Subcutaneous abdominal adipose tissue (tissue), 5 donors: ENCODE data around the gene LHCGR.
A peak's percentile ranks its signal among the peaks of the same experiment; 100 is the strongest.

Experiments
- H3K27ac ChIP-seq: one replicate; pipeline ENCODE4 v1.7.0; 2013; ENCODE audit warnings: low read depth, mild to moderate bottlenecking, inconsistent platforms, low read length, moderate library complexity
- H3K27me3 ChIP-seq, 5 donors: one replicate each; pipeline ENCODE4 v1.7.0; 2013; ENCODE audit warnings: low read length in 5 of 5, inconsistent platforms in 1 of 5; ENCODE audit not compliant: control insufficient read depth in 5 of 5, insufficient read depth in 4 of 5
- H3K36me3 ChIP-seq, 5 donors: one replicate each; pipeline ENCODE4 v1.7.0; 2013; ENCODE audit warnings: low read length in 5 of 5; ENCODE audit not compliant: control insufficient read depth in 5 of 5, insufficient read depth in 5 of 5
- H3K4me1 ChIP-seq, 5 donors: one replicate each; pipeline ENCODE4 v1.7.0; 2013; ENCODE audit warnings: low read length in 5 of 5, mild to moderate bottlenecking in 3 of 5, moderate library complexity in 1 of 5; ENCODE audit not compliant: control insufficient read depth in 5 of 5, insufficient read depth in 5 of 5
- H3K4me3 ChIP-seq, 5 donors: one replicate each; pipeline ENCODE4 v1.7.0; 2013; ENCODE audit warnings: low read length in 5 of 5, low read depth in 1 of 5
- H3K9ac ChIP-seq, 5 donors: one replicate each; pipeline ENCODE4 v1.7.0; 2013; ENCODE audit warnings: low read length in 5 of 5, mild to moderate bottlenecking in 4 of 5, moderate library complexity in 3 of 5
- H3K9me3 ChIP-seq, 5 donors: one replicate each; pipeline ENCODE4 v1.7.0; 2013; ENCODE audit warnings: low read length in 5 of 5; ENCODE audit not compliant: control insufficient read depth in 5 of 5
- donor health status: healthy.
- donor health status: healthy.
- donor health status: healthy.
- donor health status: healthy.
- donor health status: healthy.

LHCGR gene

GRCh38 chr2:48771241-48772014, 15.9 kb upstream of the LHCGR start:
- Histone ChIP-seq H3K36me3 (no peaks in the 10 kb centered on the region), H3K4me3 (peak overlapping the region in 1 of 5 donors; percentile 1), H3K4me1 (peaks cover 0 to 10% (median 0%) of the 10 kb centered on the region in 5 donors), H3K27me3 (no peaks in the 10 kb centered on the region), H3K9me3 (no peaks in the 10 kb centered on the region), H3K27ac (no peak overlapping the region), H3K9ac (no peak overlapping the region)

- no peak overlapping the region for H3K4me3 ChIP-seq
- no peaks in the 10 kb centered on the region for H3K27me3 ChIP-seq
- no peaks in the 10 kb centered on the region for H3K9me3 ChIP-seq
- H3K36me3 ChIP-seq = no peaks in the 10 kb centered on the region
- peaks cover 0 to 10% (median 0%) of the 10 kb centered on the region in 5 donors for H3K4me1 ChIP-seq
- H3K9ac ChIP-seq = no peak overlapping the region
- no peak overlapping the region for H3K27ac ChIP-seq
These were observed 14.7 kb upstream of the LHCGR start for GRCh38 chr2:48770181-48770580.

GRCh38 chr2:48768669-48769068, 13.1 kb upstream of the LHCGR start:
- H3K36me3 ChIP-seq = no peaks in the 10 kb centered on the region
- H3K4me3 ChIP-seq = no peak overlapping the region
- H3K4me1 ChIP-seq = peaks cover 0 to 10% (median 0%) of the 10 kb centered on the region in 5 donors
- H3K27me3 ChIP-seq = no peaks in the 10 kb centered on the region
- H3K9ac ChIP-seq = no peak overlapping the region
- H3K9me3 ChIP-seq = no peaks in the 10 kb centered on the region
- H3K27ac ChIP-seq = no peak overlapping the region

GRCh38 chr2:48767330-48767729, 11.8 kb upstream of the LHCGR start:
- peaks cover 0 to 10% (median 0%) of the 10 kb centered on the region in 5 donors for H3K4me1 ChIP-seq
- H3K27me3 ChIP-seq = no peaks in the 10 kb centered on the region
- H3K36me3 ChIP-seq = no peaks in the 10 kb centered on the region
- no peak overlapping the region for H3K9ac ChIP-seq
- no peaks in the 10 kb centered on the region for H3K9me3 ChIP-seq
- no peak overlapping the region for H3K27ac ChIP-seq
- no peak overlapping the region for H3K4me3 ChIP-seq

- Histone ChIP-seq H3K4me1 (peaks cover 0 to under 1% (median 0%) of the 10 kb centered on the region in 5 donors), H3K9ac (no peak overlapping the region), H3K9me3 (peaks cover 0 to 2% (median 0%) of the 10 kb centered on the region in 5 donors), H3K36me3 (no peaks in the 10 kb centered on the region), H3K4me3 (no peak overlapping the region), H3K27me3 (no peaks in the 10 kb centered on the region), H3K27ac (no peak overlapping the region)
These were observed 5.3 kb upstream of the LHCGR start for GRCh38 chr2:48760826-48761225.

- no peak overlapping the region for H3K9ac ChIP-seq
- H3K4me3 ChIP-seq = no peak overlapping the region
- H3K27ac ChIP-seq = no peak overlapping the region
- peaks cover 2 to 11% (median 10%) of the 10 kb centered on the region in 5 donors for H3K4me1 ChIP-seq
- peaks cover 0 to 8% (median 0%) of the 10 kb centered on the region in 5 donors for H3K27me3 ChIP-seq
- no peaks in the 10 kb centered on the region for H3K36me3 ChIP-seq
- H3K9me3 ChIP-seq = peaks cover 0 to 2% (median 0%) of the 10 kb centered on the region in 5 donors
These were observed 4.2 kb upstream of the LHCGR start for GRCh38 chr2:48759682-48760081.

GRCh38 chr2:48756289-48756688, 765 bp upstream of the LHCGR start:
- Histone ChIP-seq H3K4me3 (no peak overlapping the region), H3K27me3 (peaks cover 0 to 8% (median 0%) of the 10 kb centered on the region in 5 donors), H3K9me3 (no peaks in the 10 kb centered on the region), H3K27ac (no peak overlapping the region), H3K36me3 (no peaks in the 10 kb centered on the region), H3K4me1 (peaks cover 2 to 20% (median 15%) of the 10 kb centered on the region in 5 donors), H3K9ac (no peak overlapping the region)

- Histone ChIP-seq H3K9me3 (no peaks in the 10 kb centered on the region), H3K36me3 (no peaks in the 10 kb centered on the region), H3K4me3 (peak overlapping the region; percentile 46 to 71 (median 63)), H3K4me1 (peaks cover 2 to 29% (median 19%) of the 10 kb centered on the region in 5 donors), H3K9ac (peak overlapping the region in 2 of 5 donors; percentile 58 to 60), H3K27ac (peak overlapping the region; percentile 63), H3K27me3 (peaks cover 0 to 8% (median 0%) of the 10 kb centered on the region in 5 donors)
These were observed 650 bp downstream of the LHCGR start for GRCh38 chr2:48754874-48755273.

GRCh38 chr2:48753228-48753627, 2.3 kb downstream of the LHCGR start:
- no peaks in the 10 kb centered on the region for H3K9me3 ChIP-seq
- no peak overlapping the region for H3K4me3 ChIP-seq
- H3K27me3 ChIP-seq = peaks cover 0 to 8% (median 0%) of the 10 kb centered on the region in 5 donors
- peaks cover 2 to 42% (median 32%) of the 10 kb centered on the region in 5 donors for H3K4me1 ChIP-seq
- H3K27ac ChIP-seq = no peak overlapping the region
- H3K9ac ChIP-seq = no peak overlapping the region
- H3K36me3 ChIP-seq = no peaks in the 10 kb centered on the region

- no peak overlapping the region for H3K4me3 ChIP-seq
- H3K4me1 ChIP-seq = peaks cover 2 to 48% (median 28%) of the 10 kb centered on the region in 5 donors
- H3K9ac ChIP-seq = no peak overlapping the region
- peak overlapping the region; percentile 60 for H3K27ac ChIP-seq
- no peaks in the 10 kb centered on the region for H3K36me3 ChIP-seq
- H3K9me3 ChIP-seq = no peaks in the 10 kb centered on the region
- H3K27me3 ChIP-seq = peaks cover 0 to 5% (median 0%) of the 10 kb centered on the region in 5 donors
These were observed 5.3 kb downstream of the LHCGR start for GRCh38 chr2:48750128-48750739.
